Loucy (cell line): ENCODE measurements around the gene BIN1.

Experiments
- H2AFZ ChIP-seq: fragments of 200-600 bp; sonication (generic); 2 replicates; pipeline ENCODE4 v1.6.0; 2016; ENCODE audit warnings: antibody characterized with exemption, mild to moderate bottlenecking, low read length, moderate library complexity
- H3F3A ChIP-seq: fragments of 200-600 bp; 2 replicates; pipeline ENCODE4 v1.6.0; 2016; ENCODE audit warnings: antibody characterized with exemption, low read depth, mild to moderate bottlenecking
- H3K27me3 ChIP-seq: fragments of 200-600 bp; sonication (generic); 2 replicates; pipeline ENCODE4 v1.6.1; 2014; ENCODE audit warnings: low read length, mild to moderate bottlenecking; ENCODE audit not compliant: insufficient read depth, poor library complexity, severe bottlenecking
- H3K36me3 ChIP-seq: fragments of 200-600 bp; sonication (generic); 2 replicates; pipeline ENCODE4 v1.6.1; 2016; ENCODE audit warnings: low read length; ENCODE audit not compliant: insufficient read depth
- H3K4me1 ChIP-seq: fragments of 200-600 bp; sonication (generic); 2 replicates; pipeline ENCODE4 v1.5.1; 2014; ENCODE audit warnings: low read length, mild to moderate bottlenecking; ENCODE audit not compliant: insufficient read depth, poor library complexity, severe bottlenecking
- H3K4me2 ChIP-seq: fragments of 200-600 bp; sonication (generic); 2 replicates; pipeline ENCODE4 v1.6.0; 2014; ENCODE audit warnings: antibody characterized with exemption, low read length, low read depth, mild to moderate bottlenecking; ENCODE audit not compliant: poor library complexity, severe bottlenecking
- H3K4me3 ChIP-seq: fragments of 200-600 bp; sonication (generic); 2 replicates; pipeline ENCODE4 v1.5.1; 2014; ENCODE audit warnings: low read length, mild to moderate bottlenecking, mixed read lengths; ENCODE audit not compliant: poor library complexity, severe bottlenecking
- H3K79me2 ChIP-seq: fragments of 200-600 bp; sonication (generic); 2 replicates; pipeline ENCODE4 v1.6.1; 2014; ENCODE audit warnings: low read length; ENCODE audit not compliant: insufficient read depth
- H3K9ac ChIP-seq: fragments of 200-600 bp; sonication (generic); 2 replicates; pipeline ENCODE4 v1.6.0; 2014; ENCODE audit warnings: mild to moderate bottlenecking, low read depth, low read length, moderate library complexity; ENCODE audit not compliant: poor library complexity, severe bottlenecking
- H3K9me2 ChIP-seq: fragments of 200-600 bp; sonication (generic); replicated peaks from 2 replicates; pipeline ENCODE4 v1.6.1; 2016; ENCODE audit warnings: low read depth, low read length, mixed read lengths
- H3K9me3 ChIP-seq: fragments of 200-600 bp; sonication (generic); 2 replicates; pipeline ENCODE4 v1.6.1; 2014; ENCODE audit warnings: mild to moderate bottlenecking, antibody characterized with exemption, low read length, low read depth; ENCODE audit not compliant: insufficient read depth
- H4K20me1 ChIP-seq: fragments of 200-600 bp; sonication (generic); 2 replicates; pipeline ENCODE4 v1.6.0; 2014; ENCODE audit warnings: antibody characterized with exemption, low read length, mild to moderate bottlenecking; ENCODE audit not compliant: insufficient read depth, poor library complexity, severe bottlenecking
- CTCF ChIP-seq: fragments of 200-600 bp; sonication (generic); conservative IDR thresholded peaks from 2 replicates; pipeline ENCODE4 v1.5.1; 2014; ENCODE audit warnings: mild to moderate bottlenecking, antibody characterized with exemption, low read length
- EZH2phosphoT487 ChIP-seq: fragments of 200-600 bp; IDR thresholded peaks from 2 replicates; pipeline ENCODE4 v1.6.1; 2018; ENCODE audit warnings: antibody characterized with exemption, mild to moderate bottlenecking, moderate library complexity, borderline replicate concordance

Gene BIN1

GRCh38 chr2:127118038-127118437 lies 11.1 kb upstream of the BIN1 start:
- H3K9me3 ChIP-seq, result no peaks in the 10 kb centered on the region

GRCh38 chr2:127117603-127118002 lies 10.6 kb upstream of the BIN1 start:
- Histone ChIP-seq H2AFZ (no peak overlapping the region), H4K20me1 (no peaks in the 10 kb centered on the region), H3K79me2 (no peaks in the 10 kb centered on the region)

More at GRCh38 chr2:127118038-127118437, 11.1 kb upstream of the BIN1 start:
- H2AFZ ChIP-seq, result no peak overlapping the region
- H3K4me3 ChIP-seq, result no peak overlapping the region
- H3K4me1 ChIP-seq, result no peaks in the 10 kb centered on the region
- TF ChIP-seq CTCF, result no peak
- TF ChIP-seq EZH2phosphoT487, result no peak
- H3K9me2 ChIP-seq, result no peaks in the 10 kb centered on the region
- no peaks in the 10 kb centered on the region for H3K27me3 ChIP-seq
- no peak overlapping the region for H3K9ac ChIP-seq
- H3K4me2 ChIP-seq, result no peak overlapping the region
- no peaks in the 10 kb centered on the region for H3F3A ChIP-seq
- no peaks in the 10 kb centered on the region for H3K36me3 ChIP-seq
- H4K20me1 ChIP-seq, result no peaks in the 10 kb centered on the region
- no peaks in the 10 kb centered on the region for H3K79me2 ChIP-seq

GRCh38 chr2:127115471-127116199 lies 8.7 kb upstream of the BIN1 start:
- no peaks in the 10 kb centered on the region for H3K79me2 ChIP-seq
- no peak overlapping the region for H3K9ac ChIP-seq
- H4K20me1 ChIP-seq, result no peaks in the 10 kb centered on the region
- no peaks in the 10 kb centered on the region for H3K36me3 ChIP-seq
- no peaks in the 10 kb centered on the region for H3F3A ChIP-seq
- no peaks in the 10 kb centered on the region for H3K9me2 ChIP-seq
- H3K9me3 ChIP-seq, result no peaks in the 10 kb centered on the region
- H3K4me1 ChIP-seq, result no peaks in the 10 kb centered on the region
- no peak overlapping the region for H2AFZ ChIP-seq
- H3K4me2 ChIP-seq, result no peak overlapping the region
- no peak overlapping the region for H3K4me3 ChIP-seq
- no peak for TF ChIP-seq CTCF
- TF ChIP-seq EZH2phosphoT487, result no peak
- H3K27me3 ChIP-seq, result no peaks in the 10 kb centered on the region

More at GRCh38 chr2:127117603-127118002, 10.6 kb upstream of the BIN1 start:
- no peaks in the 10 kb centered on the region for H3K27me3 ChIP-seq
- no peaks in the 10 kb centered on the region for H3F3A ChIP-seq
- H3K9me3 ChIP-seq, result no peaks in the 10 kb centered on the region
- no peak overlapping the region for H3K4me3 ChIP-seq
- no peaks in the 10 kb centered on the region for H3K9me2 ChIP-seq
- no peak overlapping the region for H3K4me2 ChIP-seq
- TF ChIP-seq EZH2phosphoT487, result no peak
- no peak for TF ChIP-seq CTCF
- H3K36me3 ChIP-seq, result no peaks in the 10 kb centered on the region
- H3K9ac ChIP-seq, result no peak overlapping the region
- H3K4me1 ChIP-seq, result no peaks in the 10 kb centered on the region
